ENCODE results near the gene SACS.

SACS gene

DNA sequence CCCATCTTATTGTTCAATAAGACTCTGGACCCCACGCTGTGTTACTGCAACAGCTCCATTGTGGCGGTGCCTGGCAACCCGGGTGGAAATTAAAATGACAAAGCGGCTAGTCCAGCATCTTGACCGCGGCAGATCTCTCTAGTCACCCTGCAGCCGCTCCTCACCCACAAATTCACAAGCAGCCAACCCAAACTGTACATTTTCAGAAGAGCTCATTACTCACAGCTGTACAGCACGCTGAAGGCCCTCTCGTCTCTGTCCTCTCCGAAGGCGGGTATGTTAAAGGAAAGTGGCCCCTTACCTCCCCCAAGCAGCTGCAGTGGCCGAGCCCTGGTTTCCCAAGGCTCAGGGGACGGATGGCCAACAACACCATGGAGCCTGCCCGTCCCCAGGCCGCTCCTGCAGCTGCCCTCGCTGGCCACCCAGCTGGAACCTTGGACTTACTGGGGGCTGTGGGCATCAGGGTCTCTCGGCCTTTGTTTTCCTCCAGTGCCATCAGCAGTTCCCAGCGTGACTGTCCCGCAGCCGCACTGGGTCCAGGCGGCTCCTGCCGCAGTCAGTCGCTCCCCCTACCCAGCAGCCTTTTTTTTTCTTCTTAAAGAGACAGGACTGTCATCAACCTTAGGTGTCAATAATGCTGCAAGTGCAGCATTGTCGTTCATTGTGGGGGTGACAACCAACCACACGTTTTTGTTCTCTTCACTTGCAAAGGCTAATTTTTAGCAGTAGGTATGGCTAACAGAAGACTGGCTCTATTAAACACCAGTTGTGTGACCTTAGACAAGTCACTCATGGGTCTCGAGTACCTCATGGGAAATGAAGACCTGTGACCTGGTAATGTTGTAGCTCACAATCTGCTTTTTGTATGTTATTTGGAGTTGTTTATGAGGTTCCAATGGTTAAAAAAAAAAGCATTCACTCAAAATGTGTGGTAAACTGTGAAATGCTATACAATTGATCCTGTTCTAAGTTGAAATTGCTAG lies at the start of gene SACS:
SACS (minus strand) TSS at position 532 of the 983 bp plus-strand sequence. CDS start 22,463 bp downstream, outside the sequence.
- DNase-seq (ENCODE audit: low read depth in 4 of 4, low spot score in 1 of 4): no peak

DNA sequence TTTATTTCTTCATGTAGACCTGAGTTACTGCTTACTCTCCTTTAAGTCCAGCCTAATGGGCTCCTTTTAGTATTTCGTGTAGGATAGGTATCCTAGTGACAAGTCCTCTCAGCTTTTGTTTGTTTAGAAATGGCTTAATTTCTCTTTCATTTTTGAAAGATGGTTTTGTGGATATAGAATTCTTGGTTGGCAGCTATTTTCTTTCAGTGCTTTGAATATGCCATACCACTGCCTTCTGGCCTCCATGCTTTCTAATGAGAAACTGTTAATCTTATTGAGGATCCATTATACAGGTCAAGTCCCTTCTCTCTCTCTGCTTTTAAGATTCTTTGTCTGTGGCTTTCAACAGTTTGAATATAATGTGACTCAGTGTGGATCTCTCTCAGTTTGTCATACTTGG lies 46.8 kb upstream of the SACS start:
- DNase-seq (ENCODE audit: low read depth in 4 of 4, low spot score in 1 of 4): no peak

DNA sequence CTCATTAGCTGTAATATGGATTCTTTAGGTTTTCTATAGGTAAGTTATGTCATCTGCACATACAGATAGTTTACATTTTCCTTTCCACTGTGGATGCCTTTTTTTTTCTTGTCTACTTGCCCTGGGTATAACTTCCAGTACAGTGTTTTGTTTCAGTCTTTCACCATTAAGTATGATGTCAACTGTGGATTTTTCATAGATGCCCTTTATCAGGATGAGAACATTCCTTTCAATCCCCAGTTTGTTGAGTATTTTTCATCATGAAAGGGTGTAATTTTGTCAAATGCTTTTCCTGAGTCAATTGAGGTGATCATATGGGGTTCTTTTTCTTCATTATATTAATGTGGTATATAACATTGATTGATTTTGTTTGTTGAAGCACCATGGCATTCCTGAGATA lies 43.6 kb upstream of the SACS start:
- DNase-seq (ENCODE audit: low read depth in 4 of 4, low spot score in 1 of 4): no peak

DNA sequence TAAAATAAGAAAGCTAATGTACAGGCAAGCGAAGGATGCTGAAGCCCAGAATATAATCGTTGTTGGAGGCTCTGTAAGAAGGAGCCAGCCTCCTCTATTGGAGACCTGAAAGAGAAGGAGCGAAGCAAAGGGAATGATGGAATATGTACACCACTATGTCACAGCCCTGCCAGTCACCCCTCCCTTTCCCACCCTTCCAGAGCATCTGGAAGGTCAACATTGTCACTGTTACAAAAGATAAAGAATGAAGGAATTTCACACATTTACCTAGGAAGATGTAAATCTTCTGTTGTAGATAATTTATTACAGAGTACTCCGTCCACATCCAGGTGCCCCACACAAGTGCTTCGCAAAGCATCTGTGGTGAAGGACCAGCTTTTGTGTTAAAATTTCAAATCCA lies 39.7 kb upstream of the SACS start:
- DNase-seq (ENCODE audit: low read depth in 4 of 4, low spot score in 1 of 4): no peak

GRCh38 chr13:23472189-23472588 lies 38.7 kb upstream of the SACS start:
- DNase-seq (ENCODE audit: low read depth in 4 of 4, low spot score in 1 of 4): no peak

- DNase-seq (ENCODE audit: low read depth in 4 of 4, low spot score in 1 of 4): no peak
Observed at GRCh38 chr13:23470790-23471614, 37.5 kb upstream of the SACS start.

DNA sequence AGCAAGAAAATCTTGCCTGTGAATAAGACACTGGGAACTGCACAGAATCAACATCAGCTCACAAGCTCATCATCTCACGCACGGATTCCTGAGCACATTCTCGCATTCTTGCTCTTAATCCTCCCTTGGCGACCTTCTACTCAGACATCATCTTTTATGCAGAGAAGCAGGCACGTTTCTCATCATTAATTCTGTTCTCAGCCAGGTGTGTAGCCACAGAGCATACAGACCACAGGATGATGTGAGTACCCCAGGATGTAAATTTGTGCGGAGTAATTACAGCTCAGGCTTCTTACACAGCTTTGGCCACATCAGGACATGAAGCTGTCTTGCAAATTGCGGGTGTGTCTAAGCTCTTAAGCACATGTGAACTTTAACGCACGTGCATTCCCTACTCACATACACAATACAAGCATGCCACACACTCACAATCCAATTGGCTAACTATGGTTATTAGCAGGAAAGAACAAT lies 36.5 kb upstream of the SACS start:
- DNase-seq (ENCODE audit: low read depth in 4 of 4, low spot score in 1 of 4): no peak

GRCh38 chr13:23468811-23469210 lies 35.3 kb upstream of the SACS start:
- no peak for DNase-seq (ENCODE audit: low read depth in 4 of 4, low spot score in 1 of 4)

DNA sequence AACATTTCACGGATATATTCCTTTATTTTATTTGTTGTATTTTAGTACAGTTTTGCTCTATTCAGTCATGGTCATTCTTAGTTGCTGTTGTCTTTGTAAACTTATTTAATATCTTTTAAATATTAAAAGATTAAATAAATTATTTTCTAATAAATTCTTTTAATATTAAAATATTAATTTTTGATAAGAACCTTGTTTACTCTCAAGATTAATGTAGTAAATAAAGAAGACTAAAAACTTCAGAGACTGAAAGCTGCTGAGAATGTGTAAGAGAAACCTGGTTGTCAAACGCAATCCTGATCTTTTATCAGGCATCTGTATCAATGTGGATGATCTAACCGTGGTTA lies 34.4 kb upstream of the SACS start:
- no peak for DNase-seq (ENCODE audit: low read depth in 4 of 4, low spot score in 1 of 4)

GRCh38 chr13:23467048-23467931 lies 33.8 kb upstream of the SACS start:
- no peak for DNase-seq (ENCODE audit: low read depth in 4 of 4, low spot score in 1 of 4)

DNA sequence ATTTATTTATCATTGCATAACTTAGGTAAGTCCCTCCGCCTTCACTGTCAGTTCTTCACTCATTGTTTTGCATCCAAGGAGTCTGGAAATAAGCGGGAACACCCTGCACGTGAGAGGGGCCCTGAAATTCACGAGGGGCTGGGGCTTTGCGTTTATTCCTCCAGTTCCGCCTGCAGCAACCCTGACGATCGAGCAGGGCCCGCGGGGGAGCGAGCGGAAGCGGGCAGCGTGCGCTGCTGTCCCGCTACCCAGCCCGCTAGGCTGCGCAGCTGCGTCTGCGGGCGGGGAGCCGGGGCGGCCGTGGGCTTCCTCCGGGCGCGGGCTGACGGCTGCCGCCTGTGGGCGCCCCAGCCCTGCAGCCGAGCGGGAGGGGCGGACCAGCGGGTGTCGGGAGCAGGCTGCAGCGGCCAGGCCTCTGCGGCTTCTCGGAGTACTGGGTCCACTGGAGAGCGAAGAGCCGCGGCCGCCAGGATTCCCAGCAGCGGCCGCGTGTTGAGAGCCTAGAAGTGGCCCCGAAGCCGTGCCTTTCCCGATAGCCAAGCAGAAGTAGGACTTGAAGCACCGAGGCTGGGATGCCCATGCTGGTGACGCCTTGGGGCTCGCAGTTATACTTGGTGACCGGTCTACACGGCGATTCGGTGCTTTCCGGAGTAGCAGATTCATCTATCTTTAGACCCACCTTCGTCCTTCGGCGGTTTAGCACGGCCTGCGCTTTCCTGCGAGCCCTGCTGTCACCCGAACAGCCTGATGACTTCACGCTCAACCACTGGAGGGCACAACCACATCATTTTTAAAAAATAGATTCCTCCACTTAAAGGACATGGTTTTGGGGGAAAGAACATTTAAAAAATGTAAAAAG lies 32.9 kb upstream of the SACS start:
- DNase-seq (ENCODE audit: low read depth in 4 of 4, low spot score in 1 of 4): peak; percentile 26 to 43 (median 34)

GRCh38 chr13:23463661-23464060 lies 30.2 kb upstream of the SACS start:
- no peak for DNase-seq (ENCODE audit: low read depth in 4 of 4, low spot score in 1 of 4)

DNA sequence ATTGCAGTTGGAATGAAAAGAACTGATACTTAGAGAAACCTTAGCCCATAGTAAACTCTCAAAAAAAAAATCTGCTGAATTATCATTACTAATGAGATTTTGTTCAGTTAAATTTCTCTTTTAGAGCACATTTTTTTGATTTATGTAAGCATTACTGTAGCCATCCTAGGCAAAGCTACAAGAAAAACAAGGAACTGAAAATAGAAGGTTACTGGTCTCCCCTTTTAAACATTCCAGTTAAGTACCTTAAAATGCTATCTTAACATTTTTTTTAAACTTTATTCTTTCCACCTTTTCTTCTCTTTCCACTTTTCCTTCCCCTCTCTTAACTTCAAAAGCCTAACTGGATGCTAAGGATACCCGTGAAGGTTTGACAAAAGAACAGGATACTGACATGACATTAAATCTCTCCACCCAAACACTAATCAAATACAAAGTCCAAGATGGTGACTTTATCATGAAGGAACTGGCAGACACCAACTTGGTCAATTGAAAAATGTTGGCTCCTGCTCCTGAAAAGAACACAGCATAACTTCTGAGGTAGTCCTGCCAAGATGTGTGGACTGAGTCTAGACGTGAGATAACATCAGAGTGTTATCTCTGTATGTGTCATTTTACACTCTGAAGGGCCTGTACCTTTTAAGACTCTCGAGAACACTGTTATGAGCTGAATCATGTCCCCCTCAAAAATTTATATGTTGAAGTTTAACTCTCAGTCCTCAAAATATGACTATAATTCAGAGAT lies 29.5 kb upstream of the SACS start:
- DNase-seq (ENCODE audit: low read depth in 4 of 4, low spot score in 1 of 4): no peak

DNA sequence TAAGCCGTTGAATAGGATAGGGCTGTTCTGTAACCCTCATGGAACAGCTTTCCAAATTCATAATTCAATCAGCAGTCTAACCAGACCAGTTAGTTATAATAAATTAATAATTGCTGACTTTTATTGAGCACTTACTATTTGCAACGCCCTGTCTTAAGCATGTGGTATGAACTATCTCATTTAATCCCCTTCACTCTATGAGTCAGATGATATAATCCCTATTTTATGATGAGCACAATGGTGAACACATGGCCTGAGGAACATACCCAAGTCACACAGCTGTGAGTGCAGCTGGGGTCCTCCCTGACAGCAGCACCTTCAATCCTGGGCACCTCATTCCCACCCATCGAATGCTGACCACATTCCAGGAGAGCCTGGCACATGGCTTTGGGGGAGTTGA lies 28.0 kb upstream of the SACS start:
- no peak for DNase-seq (ENCODE audit: low read depth in 4 of 4, low spot score in 1 of 4)

DNA sequence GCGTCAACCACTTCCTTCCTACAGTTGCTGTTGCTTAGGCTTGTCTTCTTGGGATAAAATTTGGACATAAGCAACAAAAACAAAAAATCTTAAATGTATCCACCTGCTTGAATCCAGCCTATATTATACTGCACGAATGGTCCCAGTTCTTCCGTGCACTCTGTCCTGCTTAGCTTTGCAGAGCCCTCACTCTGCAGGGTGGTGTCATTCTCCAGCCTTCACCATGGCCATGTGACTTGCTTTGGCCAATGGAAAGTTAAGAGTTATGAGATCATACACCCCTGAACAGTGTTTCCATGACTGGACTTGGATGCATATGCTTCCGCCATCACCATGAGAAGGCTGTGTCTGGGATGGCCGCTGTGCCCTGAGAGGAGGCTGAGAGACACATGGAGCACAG lies 27.4 kb upstream of the SACS start:
- DNase-seq (ENCODE audit: low read depth in 4 of 4, low spot score in 1 of 4): no peak

DNA sequence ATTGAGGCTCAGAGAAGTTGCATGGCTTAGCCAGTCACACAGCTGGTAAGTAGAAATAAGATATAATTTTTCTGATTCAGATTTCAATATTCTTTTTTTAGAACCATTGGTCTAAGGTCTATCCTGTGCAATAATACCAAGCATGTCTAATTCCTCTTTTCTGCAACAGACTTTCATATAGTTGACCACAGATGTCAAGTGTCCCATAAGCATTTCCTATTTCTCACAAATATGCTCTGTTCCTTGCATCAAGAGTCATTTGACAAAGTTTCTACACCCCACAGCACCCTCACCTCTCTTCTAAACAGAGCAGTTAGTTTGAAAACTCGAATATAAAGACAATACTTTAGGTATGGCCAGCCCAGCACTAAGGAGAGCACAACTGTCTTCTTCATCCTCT lies 26.8 kb upstream of the SACS start:
- DNase-seq (ENCODE audit: low read depth in 4 of 4, low spot score in 1 of 4): no peak

GRCh38 chr13:23458989-23459388 lies 25.5 kb upstream of the SACS start:
- no peak for DNase-seq (ENCODE audit: low read depth in 4 of 4, low spot score in 1 of 4)

DNA sequence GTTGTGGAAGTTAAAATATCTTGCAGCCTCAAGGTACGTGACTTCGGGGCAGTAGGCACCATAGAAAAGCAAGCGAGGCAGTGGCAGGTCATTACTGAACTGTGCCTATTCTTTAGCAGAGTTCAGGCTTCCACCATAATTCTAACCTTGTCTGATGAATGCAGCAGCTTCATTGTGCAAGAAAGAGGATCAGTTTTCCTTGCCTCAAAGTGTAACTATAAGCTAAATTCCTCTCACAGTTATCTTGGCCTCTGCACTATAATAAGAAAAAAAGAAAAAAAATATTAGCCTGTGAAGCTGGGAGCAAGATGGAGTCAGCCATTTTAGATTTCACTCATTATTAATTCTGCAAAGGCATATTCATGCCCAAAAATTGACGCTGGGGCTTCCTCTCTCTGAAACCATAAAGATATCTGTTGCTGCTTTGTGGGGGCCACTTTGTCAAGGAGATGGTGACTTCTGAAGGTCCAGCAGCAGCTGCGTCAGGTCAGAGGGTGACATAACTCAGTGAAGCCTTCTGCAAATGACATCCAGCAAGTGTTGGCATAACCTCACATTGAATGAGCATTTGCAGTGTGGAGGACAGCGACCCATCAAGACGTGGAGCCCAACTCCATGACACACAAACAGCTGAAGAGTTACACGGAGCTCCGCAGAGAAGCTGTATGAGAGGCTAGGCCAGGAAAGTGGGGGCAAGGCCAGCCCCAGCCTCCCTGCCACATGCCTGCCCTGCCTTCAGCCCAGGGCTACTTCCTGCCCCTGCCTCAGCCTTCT lies 23.1 kb upstream of the SACS start:
- DNase-seq (ENCODE audit: low read depth in 4 of 4, low spot score in 1 of 4): no peak

All from stimulated activated CD4-positive, alpha-beta T cell treated with anti-CD3 and anti-CD28 coated beads, Interleukin-1b, Interleukin-23, amount 100 ng/mL, for 24 hours (primary cell).